NCI-H2107 treated with DMSO at 0.1 percent for 48 hours (cell line): Measurements from ENCODE around the gene INAFM2.

Source experiments
- DNase-seq: peaks from one replicate; lab custom pipeline; 2025; ENCODE audit not compliant: unreplicated experiment; lab: John Stamatoyannopoulos, UW

INAFM2 gene

DNA sequence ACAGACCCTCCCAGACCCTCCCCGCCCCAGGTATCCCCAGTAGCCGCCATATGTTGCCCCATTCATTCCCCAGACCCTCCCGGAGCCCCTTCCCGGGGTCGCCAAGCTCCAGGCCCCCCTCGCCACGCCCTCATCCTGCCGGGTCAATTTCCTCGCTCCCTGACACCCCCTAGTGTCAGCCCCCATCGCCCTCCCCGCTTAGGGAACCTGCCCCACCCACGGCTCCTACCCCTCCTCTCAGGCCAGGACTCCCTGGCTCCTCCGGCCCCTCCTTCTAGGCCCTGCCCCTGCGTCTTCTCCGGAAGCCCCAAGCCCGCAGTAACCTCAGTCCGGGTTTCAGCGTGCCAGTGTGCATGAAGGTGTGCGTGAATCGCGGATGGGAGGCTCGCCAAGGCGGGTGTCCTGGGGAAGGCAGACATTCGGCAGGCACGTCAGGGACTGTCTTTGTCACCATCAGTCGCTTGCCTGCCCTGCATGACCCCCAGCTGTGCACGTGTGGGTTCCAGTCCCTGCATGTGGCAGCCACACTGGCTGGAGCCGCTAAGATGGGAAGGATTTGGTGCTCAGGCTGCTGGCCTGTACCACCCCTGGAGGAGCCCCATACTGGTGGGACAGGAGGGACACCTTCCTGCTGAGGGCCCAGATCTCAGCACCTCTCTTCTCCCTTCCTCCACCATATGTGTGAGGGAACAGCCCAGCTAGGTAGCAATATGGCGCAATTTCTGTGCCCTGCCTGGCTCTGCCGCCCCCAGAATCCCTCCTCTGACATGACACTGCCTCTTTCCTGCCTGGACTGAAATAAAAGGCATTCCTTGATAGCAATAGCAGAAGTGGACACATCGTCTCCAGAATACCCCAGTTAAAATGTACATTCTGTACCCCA, 35.2 kb downstream of the INAFM2 start:
- DNase-seq = no peak

- no peak for DNase-seq
These were observed 36.5 kb downstream of the INAFM2 start for GRCh38 chr15:40360015-40360414.

GRCh38 chr15:40361640-40362039, 38.1 kb downstream of the INAFM2 start:
- no peak for DNase-seq

- DNase-seq = no peak
These were observed 40.1 kb downstream of the INAFM2 start for GRCh38 chr15:40363611-40364010.

GRCh38 chr15:40364251-40364650, 40.8 kb downstream of the INAFM2 start:
- no peak for DNase-seq

- DNase-seq = no peak
These were observed 41.5 kb downstream of the INAFM2 start for GRCh38 chr15:40365016-40365415.

- DNase-seq = no peak
These were observed 42.3 kb downstream of the INAFM2 start for GRCh38 chr15:40365624-40366456.

DNA sequence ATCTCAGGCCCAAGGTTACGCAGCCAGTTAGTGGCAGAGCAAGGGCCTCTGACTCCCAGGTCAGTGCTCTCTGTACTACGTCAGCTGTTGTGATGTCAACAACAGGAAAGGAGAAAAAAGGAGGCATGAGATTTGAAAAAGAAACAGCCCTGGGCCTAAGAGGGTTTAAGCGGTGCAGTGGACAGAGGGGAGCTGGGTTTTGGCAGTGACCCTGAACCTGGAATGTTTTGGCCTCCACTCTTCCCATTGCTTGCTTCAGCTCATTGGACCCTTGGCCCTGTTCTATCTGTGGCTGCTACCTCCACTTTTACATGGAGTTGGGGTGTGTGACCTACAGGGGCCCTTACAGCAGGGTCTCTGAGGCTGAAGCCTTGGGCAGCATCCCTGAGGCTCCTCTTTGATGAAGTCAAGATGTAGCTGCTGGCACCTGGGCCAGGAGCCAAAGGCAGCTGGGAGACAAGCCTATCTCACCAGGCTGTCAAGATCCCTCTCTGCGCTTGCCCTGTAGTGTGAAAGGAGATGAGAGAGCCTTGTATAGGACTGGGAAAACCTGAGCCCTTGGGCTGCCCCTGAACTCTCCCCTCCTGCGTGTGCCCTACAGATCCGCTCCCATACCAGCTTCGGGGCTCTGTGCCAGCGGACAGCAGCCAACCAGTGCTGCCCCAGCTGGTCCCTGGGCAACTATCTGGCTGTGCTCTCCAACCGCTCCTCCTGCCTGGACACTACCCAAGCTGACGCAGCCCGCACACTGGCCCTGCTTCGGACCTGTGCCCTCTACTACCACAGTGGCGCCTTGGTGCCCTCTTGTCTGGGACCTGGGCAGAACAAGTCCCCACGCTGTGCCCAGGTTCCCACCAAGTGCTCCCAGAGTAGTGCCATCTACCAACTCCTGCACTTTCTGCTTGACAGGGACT, 43.2 kb downstream of the INAFM2 start:
- DNase-seq = no peak

- no peak for DNase-seq
These were observed 43.8 kb downstream of the INAFM2 start for GRCh38 chr15:40367371-40367685.

DNA sequence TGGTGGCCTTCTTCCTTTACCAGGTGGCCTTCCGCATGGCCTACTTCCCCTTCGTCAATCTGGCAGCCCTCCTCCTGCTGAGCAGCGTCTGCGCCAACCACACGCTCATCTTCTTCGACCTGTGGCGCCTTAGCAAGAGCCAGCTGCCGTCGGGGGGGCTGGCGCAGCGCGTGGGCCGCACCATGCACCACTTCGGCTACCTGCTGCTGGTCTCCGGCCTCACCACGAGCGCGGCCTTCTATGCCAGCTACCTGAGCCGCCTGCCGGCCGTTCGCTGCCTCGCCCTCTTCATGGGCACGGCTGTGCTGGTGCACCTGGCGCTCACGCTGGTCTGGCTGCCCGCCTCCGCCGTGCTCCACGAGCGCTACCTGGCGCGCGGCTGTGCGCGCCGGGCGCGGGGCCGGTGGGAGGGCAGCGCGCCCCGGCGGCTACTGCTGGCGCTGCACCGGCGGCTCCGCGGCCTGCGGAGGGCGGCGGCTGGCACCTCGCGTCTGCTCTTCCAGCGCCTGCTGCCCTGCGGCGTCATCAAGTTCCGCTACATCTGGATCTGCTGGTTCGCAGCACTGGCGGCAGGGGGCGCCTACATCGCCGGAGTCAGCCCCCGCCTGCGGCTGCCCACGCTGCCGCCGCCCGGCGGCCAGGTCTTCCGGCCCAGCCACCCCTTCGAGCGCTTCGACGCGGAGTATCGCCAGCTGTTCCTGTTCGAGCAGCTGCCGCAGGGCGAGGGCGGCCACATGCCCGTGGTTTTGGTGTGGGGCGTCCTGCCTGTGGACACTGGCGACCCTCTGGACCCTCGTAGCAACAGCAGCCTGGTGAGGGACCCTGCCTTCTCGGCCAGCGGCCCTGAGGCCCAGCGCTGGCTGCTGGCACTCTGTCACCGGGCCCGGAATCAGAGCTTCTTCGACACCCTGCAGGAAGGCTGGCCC, 44.5 kb downstream of the INAFM2 start:
- peak; percentile 70 for DNase-seq

- DNase-seq = no peak
These were observed 45.4 kb downstream of the INAFM2 start for GRCh38 chr15:40368719-40369473.

- DNase-seq = no peak
These were observed 46.0 kb downstream of the INAFM2 start for GRCh38 chr15:40369474-40369869.

- DNase-seq = no peak
These were observed 46.5 kb downstream of the INAFM2 start for GRCh38 chr15:40369971-40370370.

GRCh38 chr15:40372981-40373380, 49.5 kb downstream of the INAFM2 start:
- DNase-seq = no peak
